Measurements from ENCODE around the gene SUMF2.
"Not testable (repeated sequence)": the region's sequence is repeated elsewhere in the genome, so short reads cannot be mapped to it uniquely, and the experiment has no call there.

SUMF2 gene

GRCh38 chr7:56063882-56064625, at the start of gene SUMF2:
Gene SUMF2 (plus strand): TSS chr7:56064286. CDS start chr7:56064312, 26 bp downstream.
- DNase-seq (ENCODE audit: low spot score) = peak; percentile 96

GRCh38 chr7:56017015-56017414, 47.1 kb upstream of the SUMF2 start:
- DNase-seq (ENCODE audit: low spot score) = not testable (repeated sequence)

- no peak for DNase-seq (ENCODE audit: low spot score)
Measured at GRCh38 chr7:56019501-56019900, 44.6 kb upstream of the SUMF2 start.

- DNase-seq (ENCODE audit: low spot score) = no peak
Measured at GRCh38 chr7:56023500-56023899, 40.6 kb upstream of the SUMF2 start.

- DNase-seq (ENCODE audit: low spot score) = no peak
Measured at GRCh38 chr7:56026538-56026937, 37.5 kb upstream of the SUMF2 start.

- no peak for DNase-seq (ENCODE audit: low spot score)
Measured at GRCh38 chr7:56028942-56029630, 35.0 kb upstream of the SUMF2 start.

GRCh38 chr7:56030340-56030739, 33.7 kb upstream of the SUMF2 start:
- DNase-seq (ENCODE audit: low spot score) = no peak

- DNase-seq (ENCODE audit: low spot score) = not testable (repeated sequence)
Measured at GRCh38 chr7:56031556-56031955, 32.5 kb upstream of the SUMF2 start.

GRCh38 chr7:56032578-56032977, 31.5 kb upstream of the SUMF2 start:
- not testable (repeated sequence) for DNase-seq (ENCODE audit: low spot score)

GRCh38 chr7:56033671-56034432, 30.2 kb upstream of the SUMF2 start:
- DNase-seq (ENCODE audit: low spot score) = peak; percentile 73

GRCh38 chr7:56040730-56041129, 23.4 kb upstream of the SUMF2 start:
- no peak for DNase-seq (ENCODE audit: low spot score)

- not testable (repeated sequence) for DNase-seq (ENCODE audit: low spot score)
Measured at GRCh38 chr7:56045758-56046157, 18.3 kb upstream of the SUMF2 start.

- DNase-seq (ENCODE audit: low spot score) = no peak
Measured at GRCh38 chr7:56046721-56047445, 17.2 kb upstream of the SUMF2 start.

GRCh38 chr7:56047446-56048116, 16.5 kb upstream of the SUMF2 start:
- not testable (repeated sequence) for DNase-seq (ENCODE audit: low spot score)

GRCh38 chr7:56048245-56048644, 15.8 kb upstream of the SUMF2 start:
- no peak for DNase-seq (ENCODE audit: low spot score)

- DNase-seq (ENCODE audit: low spot score) = not testable (repeated sequence)
Measured at GRCh38 chr7:56048763-56049162, 15.3 kb upstream of the SUMF2 start.

- no peak for DNase-seq (ENCODE audit: low spot score)
Measured at GRCh38 chr7:56051053-56051338, 13.1 kb upstream of the SUMF2 start.

GRCh38 chr7:56051339-56052191, 12.5 kb upstream of the SUMF2 start, which contains the start of the genes CCT6A and PSPH:
Gene CCT6A (plus strand): TSS chr7:56051765. CDS start chr7:56051849, 84 bp downstream.
Gene PSPH (minus strand): TSS chr7:56051444. CDS start chr7:56021212, 30,232 bp downstream.
- DNase-seq (ENCODE audit: low spot score) = peak; percentile 99

GRCh38 chr7:56053379-56053778, 10.7 kb upstream of the SUMF2 start:
- DNase-seq (ENCODE audit: low spot score) = no peak

- no peak for DNase-seq (ENCODE audit: low spot score)
Measured at GRCh38 chr7:56053993-56054392, 10.1 kb upstream of the SUMF2 start.

Measured in Ammon's horn (tissue), 1 donor.